Stimulated activated CD4-positive, alpha-beta T cell treated with anti-CD3 and anti-CD28 coated beads, Interleukin-1b, Interleukin-23, amount 100 ng/mL, for 4 hours (primary cell): ENCODE measurements around the gene HIPK4.
"Not testable (repeated sequence)": the region's sequence is repeated elsewhere in the genome, so short reads cannot be mapped to it uniquely, and the experiment has no call there.

Experiments used
- DNase-seq, 2 donors: peaks; one replicate each; pipeline ENCODE4 v3.0.0-alpha.2; 2020; ENCODE audit warnings: low read depth in 2 of 2

Gene HIPK4

DNA sequence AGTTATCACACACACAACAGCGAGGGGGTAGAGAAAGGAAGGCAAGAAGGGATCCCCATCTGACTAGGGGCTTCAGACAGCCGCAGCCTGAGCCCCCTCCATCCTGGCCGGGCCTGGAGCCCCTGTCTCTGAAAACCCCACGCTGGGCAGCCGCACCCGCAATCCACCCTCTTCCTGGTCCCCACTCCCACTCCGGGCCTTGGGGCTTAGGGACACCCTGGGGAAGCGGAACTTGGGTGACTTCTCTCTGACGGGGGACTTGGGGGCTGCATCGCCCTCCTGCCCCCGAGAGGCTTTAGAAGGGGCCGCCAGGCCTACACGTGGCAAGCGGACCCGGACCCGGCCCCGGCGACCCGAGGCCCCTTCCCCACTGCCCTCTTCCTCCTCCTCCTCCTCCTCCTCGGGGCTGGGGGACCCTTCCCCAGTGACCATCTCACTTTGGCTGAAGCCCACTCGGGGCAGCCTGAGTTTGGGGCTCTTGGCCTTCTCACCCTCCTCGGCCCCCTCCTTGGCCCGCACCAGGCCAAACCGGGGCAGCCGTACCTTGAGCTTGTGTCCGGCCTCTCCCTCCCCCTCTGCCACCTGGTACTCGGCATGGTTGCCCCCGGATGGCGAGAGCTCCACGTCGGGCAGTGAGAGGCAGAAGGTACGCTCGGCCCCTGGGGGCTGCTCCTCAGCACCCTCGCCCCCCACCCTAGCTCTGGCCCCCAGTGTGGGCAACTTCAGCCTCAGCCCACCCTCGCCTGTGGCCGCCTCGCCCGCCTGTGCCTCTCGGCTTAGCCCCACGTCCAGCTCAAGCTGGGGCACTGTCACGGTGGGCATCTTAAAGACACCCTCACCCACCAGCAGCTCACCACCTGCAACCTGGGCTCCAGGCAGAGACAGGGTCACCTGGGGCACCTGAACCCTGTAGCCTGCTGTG is 4.2 kb upstream of the HIPK4 start:
- no peak for DNase-seq

DNA sequence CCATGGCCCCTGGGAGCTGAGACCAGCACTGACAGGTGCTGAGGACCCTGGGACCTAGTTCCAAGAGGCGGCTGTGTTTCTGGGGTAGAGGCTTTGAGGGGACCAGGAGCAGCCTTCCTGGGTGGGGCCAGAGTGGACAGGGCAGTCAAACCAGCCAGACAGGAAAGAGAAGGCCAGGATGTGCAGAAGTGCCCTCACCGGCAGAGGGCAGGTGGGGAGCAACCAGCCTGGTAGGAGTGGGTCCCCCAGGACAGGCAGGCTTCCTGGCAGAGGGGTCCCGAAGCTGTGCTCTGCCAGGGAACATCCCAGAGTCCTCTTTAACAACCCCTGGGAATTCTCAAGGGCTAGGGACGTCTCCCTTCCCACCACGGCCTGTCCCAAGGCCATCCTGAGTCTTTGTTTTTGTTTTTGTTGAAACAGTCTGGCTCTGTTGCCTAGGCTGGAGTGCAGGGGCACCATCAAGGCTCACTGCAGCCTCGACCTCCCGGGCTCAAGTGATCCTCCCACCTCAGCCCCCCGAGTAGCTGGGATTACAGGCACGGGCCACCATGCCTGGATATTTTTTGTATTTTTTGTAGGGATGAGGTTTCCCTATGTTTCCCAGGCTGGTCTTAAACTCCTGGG is 3.0 kb upstream of the HIPK4 start:
- no peak for DNase-seq

GRCh38 chr19:40392123-40392522 is 2.1 kb upstream of the HIPK4 start:
- no peak for DNase-seq

DNA sequence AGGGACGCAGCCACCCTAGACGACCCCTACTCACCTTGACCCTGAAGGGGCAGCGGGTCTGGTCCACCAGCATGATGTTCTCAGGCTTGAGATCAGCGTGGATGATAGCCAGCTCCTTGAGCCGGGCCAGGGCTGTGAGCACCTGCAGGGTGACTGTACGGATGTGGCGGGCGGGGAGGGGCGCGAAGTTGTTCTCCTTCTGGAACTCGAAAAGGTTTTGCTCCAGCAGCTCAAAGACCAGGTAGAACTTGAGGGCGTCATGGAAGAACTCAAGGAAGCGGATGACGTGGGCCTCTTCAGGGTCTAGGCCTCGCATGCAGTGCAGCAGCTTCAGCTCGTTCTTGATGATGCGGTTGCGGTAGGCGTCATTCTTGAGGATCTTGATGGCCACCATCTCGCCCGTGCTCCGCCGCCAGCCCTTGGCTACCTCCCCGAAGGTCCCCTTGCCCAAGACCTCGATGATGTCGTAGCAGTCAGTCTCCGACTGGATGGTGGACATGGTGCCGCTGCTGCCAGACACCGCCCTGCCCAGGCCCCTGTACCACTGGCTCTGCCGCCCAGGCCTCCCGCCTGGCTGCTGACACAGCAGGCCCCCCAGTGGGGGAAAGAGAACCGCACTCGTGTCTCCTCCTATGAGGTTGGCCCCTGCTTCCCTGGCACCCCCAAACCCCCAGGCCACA is 437 bp downstream of the HIPK4 start:
- DNase-seq = no peak

DNA sequence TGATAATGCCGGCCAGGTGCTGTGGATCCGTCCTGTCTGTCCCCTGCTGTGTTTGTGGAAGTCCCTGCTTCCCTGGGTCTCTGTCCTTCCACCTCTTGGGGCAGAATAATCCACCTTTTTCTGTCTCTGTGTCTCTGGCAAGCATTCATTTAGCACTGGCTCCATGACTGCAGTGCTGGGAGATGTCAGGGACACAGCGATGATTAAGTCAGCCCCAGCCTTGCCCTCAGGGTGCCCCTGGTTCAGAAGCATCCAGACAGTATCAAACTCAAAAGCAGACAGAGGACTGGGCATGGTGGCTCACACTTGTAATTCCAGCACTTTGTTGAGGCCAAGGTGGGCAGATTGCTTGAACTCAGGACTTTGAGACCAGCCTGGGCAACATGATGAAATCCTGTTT is 1.5 kb downstream of the HIPK4 start:
- DNase-seq = no peak

- DNase-seq = no peak
These were observed 2.8 kb downstream of the HIPK4 start for GRCh38 chr19:40387155-40387554.

DNA sequence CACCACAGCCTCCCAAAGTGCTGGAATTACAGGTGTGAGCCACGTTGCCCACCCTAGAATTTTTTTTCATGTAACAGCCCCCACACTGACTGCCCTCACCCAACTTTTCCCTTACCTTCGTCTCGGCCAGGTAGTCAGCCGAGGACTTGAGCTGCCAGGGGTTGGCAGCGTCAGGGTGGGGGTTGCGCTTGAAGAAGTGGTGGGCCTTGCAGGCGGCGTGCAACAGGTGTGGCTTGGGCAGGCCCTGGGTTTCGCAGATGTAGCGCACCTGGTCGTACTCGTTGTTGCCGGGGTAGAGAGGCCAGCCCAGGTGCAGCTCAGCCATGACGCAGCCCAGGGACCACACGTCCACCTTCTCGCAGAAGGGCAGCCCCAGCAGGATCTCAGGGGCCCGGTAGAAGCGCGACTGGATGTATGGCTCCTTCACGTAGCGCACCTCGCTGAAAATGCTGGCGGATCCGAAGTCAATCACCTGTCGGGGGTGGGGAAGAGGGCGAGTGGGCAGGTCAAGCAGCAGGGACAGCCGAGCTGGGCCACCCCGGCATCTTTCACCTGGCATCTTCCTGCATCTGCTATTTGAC is 6.2 kb downstream of the HIPK4 start:
- DNase-seq = no peak

DNA sequence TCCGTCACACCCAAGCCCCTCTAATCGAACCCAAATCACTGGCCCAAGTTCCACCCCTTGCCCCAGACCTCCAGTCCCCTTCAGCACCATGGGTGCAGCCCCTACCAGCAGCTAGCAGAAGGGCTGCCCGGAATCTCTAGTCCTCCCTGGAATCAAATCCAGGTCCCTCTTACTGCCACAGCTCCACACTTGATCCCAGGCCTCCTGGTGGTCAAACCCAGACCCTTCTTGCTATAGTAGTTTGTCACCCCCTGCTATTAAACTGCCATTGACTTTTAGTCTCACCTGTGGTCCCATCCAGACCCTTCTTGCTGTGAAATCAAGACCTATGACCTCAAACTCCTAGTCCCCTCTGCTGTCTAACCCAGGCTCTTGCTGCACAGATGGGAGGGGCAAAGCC is 8.7 kb downstream of the HIPK4 start:
- DNase-seq = no peak

- DNase-seq = no peak
These were observed 9.6 kb downstream of the HIPK4 start for GRCh38 chr19:40380199-40381037.

GRCh38 chr19:40379446-40380198 is 10.4 kb downstream of the HIPK4 start:
- DNase-seq = no peak

GRCh38 chr19:40378509-40378908 is 11.5 kb downstream of the HIPK4 start:
- DNase-seq = no peak

GRCh38 chr19:40377876-40378385 is 12.1 kb downstream of the HIPK4 start:
- DNase-seq = no peak

DNA sequence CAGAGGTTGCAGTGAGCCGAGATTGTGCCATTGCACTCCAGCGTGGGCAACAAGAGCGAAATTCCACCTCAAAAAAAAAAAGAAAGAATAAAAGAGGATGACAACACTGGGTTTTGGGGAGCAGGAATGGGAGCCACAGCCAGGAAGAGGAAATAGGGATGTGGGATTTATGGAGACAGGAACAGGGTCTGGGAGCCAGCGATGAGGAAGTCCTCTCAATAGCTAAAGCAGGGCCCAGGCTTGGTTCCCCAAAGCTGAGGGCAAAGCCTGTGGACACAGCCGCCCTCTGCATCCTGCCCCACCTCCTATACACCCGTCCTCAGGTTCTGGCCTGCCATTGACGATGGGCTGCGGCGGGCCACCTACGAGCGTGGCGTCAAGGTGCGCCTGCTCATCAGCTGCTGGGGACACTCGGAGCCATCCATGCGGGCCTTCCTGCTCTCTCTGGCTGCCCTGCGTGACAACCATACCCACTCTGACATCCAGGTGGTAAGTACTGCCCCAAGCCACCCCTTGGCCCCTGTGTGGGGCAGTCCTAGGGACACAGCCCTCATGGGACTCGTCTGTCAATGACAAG is 13.6 kb downstream of the HIPK4 start:
- DNase-seq = no peak

- no peak for DNase-seq
These were observed 15.9 kb downstream of the HIPK4 start for GRCh38 chr19:40374084-40374483.

- DNase-seq = no peak
These were observed 18.2 kb downstream of the HIPK4 start for GRCh38 chr19:40371802-40372122.

- DNase-seq = no peak
These were observed 18.8 kb downstream of the HIPK4 start for GRCh38 chr19:40370997-40371801.

GRCh38 chr19:40370253-40370652 is 19.7 kb downstream of the HIPK4 start:
- not testable (repeated sequence) for DNase-seq

- DNase-seq = no peak
These were observed 20.2 kb downstream of the HIPK4 start for GRCh38 chr19:40369797-40370196.
